ENCODE data around the gene GFM2.
A peak's percentile ranks its signal among the peaks of the same experiment; 100 is the strongest.
"Not testable (repeated sequence)": the region's sequence is repeated elsewhere in the genome, so short reads cannot be mapped to it uniquely, and the experiment has no call there.

Gene GFM2, protein sequence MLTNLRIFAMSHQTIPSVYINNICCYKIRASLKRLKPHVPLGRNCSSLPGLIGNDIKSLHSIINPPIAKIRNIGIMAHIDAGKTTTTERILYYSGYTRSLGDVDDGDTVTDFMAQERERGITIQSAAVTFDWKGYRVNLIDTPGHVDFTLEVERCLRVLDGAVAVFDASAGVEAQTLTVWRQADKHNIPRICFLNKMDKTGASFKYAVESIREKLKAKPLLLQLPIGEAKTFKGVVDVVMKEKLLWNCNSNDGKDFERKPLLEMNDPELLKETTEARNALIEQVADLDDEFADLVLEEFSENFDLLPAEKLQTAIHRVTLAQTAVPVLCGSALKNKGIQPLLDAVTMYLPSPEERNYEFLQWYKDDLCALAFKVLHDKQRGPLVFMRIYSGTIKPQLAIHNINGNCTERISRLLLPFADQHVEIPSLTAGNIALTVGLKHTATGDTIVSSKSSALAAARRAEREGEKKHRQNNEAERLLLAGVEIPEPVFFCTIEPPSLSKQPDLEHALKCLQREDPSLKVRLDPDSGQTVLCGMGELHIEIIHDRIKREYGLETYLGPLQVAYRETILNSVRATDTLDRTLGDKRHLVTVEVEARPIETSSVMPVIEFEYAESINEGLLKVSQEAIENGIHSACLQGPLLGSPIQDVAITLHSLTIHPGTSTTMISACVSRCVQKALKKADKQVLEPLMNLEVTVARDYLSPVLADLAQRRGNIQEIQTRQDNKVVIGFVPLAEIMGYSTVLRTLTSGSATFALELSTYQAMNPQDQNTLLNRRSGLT

GRCh38 chr5:74766849-74767578 is at the start of gene GFM2, which contains the start of gene NSA2:
GFM2 (minus strand) TSS chr5:74767117; CDS start chr5:74763742, 3,375 bp downstream.
NSA2 (plus strand) TSS chr5:74767249; CDS start chr5:74767361, 112 bp downstream.
- peak; percentile 76 for DNase-seq (ENCODE audit: low spot score)

- no peak for DNase-seq (ENCODE audit: low spot score)
Measured at GRCh38 chr5:74810915-74811314, 44.0 kb upstream of the GFM2 start.

DNA sequence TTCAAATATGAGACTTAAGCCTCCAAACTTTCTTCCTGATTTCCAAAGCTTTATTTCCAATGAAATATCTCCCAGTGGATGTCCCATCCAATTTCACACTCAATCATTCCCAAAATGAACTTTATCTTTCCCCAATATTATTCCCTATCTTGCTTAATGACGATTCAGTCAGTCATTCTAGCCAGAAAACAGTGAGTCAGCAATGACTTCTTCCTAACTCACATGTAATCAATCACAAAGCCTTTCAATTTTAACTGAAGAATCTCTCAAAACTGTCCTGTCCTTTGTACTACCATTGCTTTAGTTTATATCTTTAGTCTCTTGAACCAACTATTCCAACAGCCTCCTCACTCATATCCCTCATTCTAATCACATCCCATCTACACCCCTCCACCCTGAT is 35.0 kb upstream of the GFM2 start:
- DNase-seq (ENCODE audit: low spot score), result no peak

DNA sequence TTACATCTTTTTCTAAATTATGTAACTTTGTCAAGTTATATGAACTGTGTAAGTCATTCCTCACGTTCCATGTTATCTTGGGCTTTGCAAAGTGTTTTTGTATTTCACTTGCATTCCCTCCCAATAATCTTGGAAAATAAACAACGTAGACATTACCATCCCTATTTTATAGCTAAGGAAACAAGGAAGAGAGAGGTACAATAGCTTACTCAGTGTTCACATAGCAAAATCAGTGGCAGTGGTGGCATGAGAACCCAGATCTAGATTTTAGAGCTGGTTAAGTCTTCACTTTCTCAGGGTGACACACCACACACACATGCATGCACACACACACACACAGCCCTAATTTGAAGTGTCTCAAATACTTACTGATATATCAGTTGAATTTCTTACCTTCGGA is 34.3 kb upstream of the GFM2 start:
- no peak for DNase-seq (ENCODE audit: low spot score)

GRCh38 chr5:74798977-74799911 is 32.3 kb upstream of the GFM2 start:
- no peak for DNase-seq (ENCODE audit: low spot score)

DNA sequence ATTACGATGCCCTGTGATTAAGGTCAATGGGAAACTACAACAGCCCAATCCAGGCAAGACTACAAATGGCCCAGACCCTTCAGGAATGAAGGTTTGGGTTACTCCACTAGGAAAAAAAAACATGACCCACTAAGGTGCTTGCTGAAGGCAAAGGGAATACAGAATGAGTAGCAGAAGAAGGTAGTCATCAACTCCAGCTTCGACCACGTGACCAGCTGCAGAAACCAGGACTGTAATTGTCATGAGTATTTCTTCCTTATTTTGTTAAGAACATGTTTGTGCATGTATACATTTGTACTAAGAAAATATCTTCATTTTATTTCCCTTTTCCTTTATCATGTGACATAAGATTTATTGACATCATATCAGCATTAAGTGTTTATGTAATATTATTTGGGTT is 24.8 kb upstream of the GFM2 start:
- not testable (repeated sequence) for DNase-seq (ENCODE audit: low spot score)

- no peak for DNase-seq (ENCODE audit: low spot score)
Measured at GRCh38 chr5:74787424-74787823, 20.5 kb upstream of the GFM2 start.

GRCh38 chr5:74786851-74787250 is 19.9 kb upstream of the GFM2 start:
- no peak for DNase-seq (ENCODE audit: low spot score)

DNA sequence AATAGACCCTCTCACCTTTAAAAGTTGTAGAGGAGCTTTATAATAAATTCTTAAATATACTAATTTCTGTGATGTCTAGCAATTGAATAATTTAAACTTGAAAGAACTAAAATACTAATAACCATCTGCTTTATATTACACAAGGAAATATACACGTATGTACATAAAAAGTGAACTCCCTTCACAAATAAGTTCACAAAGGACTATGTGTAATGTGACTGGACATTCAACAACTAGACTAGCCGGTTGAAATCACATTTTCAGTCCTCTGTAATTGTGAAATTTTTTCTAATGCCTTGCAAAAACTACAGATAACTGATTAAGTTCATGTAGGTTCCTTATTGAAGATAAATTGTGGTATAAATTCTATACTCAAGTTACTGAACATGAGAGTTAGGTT is 11.7 kb upstream of the GFM2 start:
- DNase-seq (ENCODE audit: low spot score), result no peak

GRCh38 chr5:74772359-74772758 is 5.4 kb upstream of the GFM2 start:
- DNase-seq (ENCODE audit: low spot score), result no peak

DNA sequence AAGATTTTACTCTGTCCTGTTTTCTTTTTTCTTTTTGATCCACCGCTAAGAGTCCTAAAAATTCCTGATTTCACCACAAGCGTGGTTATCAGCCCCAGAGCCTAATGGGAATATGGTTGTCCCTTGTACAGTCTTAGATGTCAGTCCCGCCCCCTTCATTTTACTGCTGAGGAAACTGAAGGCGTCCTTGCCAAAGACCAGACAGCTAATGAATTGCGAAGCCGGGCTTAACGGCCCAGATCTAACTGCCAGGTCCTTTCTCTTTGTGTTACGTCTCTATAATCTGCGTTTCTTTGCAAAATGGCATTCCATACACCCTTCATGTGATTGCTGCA is 629 bp upstream of the GFM2 start:
- DNase-seq (ENCODE audit: low spot score), result peak; percentile 29

DNA sequence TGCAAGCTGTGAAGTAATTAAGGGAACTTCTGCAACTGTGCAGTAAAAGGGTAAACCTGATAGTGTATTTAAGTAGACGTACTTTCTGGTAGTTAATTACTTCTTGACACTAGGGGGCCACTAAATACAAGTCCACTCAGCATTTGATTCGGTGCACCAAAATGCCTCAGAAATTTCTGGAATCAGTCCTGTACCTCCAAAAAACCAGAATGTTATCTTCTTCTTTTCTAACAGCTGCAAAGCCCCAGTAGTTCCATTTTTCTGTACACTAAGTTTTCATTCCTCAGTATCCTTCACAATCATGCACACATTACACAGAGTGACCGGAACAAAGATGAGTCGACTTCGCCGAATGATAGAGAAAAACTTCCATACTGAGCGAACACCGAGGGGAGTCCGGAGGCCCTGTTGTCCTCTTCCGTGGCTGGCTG is 484 bp downstream of the GFM2 start:
- peak; percentile 14 for DNase-seq (ENCODE audit: low spot score)

DNA sequence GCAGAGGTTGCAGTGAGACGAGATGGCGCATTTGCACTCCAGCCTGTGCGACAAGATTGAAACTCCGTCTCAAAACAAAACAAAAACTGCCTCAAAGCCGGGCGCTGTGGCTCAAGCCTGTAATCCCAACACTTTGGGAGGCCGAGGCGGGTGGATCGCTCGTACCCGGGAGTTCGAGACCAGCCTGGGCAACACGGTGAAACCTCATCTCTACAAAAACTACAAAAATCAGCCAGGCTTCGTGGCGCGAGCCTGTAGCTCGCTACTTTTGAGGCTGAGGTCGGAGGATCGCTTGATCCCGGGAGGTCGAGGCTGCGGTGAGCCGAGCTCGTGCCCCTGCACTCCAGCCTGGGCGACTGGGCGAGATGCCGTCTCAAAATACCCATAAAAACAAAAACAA is 988 bp downstream of the GFM2 start:
- DNase-seq (ENCODE audit: low spot score), result no peak

GRCh38 chr5:74765201-74765600 is 1.7 kb downstream of the GFM2 start:
- no peak for DNase-seq (ENCODE audit: low spot score)

GRCh38 chr5:74763504-74763903 is 3.4 kb downstream of the GFM2 start:
- DNase-seq (ENCODE audit: low spot score), result no peak

GRCh38 chr5:74762599-74762998 is 4.3 kb downstream of the GFM2 start:
- DNase-seq (ENCODE audit: low spot score), result peak; percentile 30

- DNase-seq (ENCODE audit: low spot score), result no peak
Measured at GRCh38 chr5:74761241-74761640, 5.7 kb downstream of the GFM2 start.

- not testable (repeated sequence) for DNase-seq (ENCODE audit: low spot score)
Measured at GRCh38 chr5:74748742-74749141, 18.2 kb downstream of the GFM2 start.

GRCh38 chr5:74738406-74738805 is 28.5 kb downstream of the GFM2 start:
- DNase-seq (ENCODE audit: low spot score), result no peak

DNA sequence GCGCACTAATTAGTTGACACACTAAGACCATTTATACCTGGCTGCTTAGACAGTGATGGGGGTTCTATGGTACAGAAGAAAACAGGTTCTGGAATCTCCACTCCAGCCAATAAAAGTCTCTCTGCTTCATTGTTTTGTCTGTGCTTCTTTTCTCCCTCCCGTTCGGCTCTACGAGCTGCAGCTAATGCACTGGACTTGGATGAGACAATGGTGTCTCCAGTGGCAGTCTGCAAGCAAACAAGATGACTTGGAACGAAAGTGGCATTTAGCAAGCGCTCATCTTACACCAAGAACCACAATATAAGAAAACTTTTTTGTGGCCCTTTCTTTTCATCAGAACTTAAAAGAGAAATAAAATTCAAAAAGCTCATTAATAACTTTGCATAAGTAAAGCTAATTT is 30.2 kb downstream of the GFM2 start:
- no peak for DNase-seq (ENCODE audit: low spot score)

GRCh38 chr5:74725331-74725730 is 41.6 kb downstream of the GFM2 start:
- no peak for DNase-seq (ENCODE audit: low spot score)

- DNase-seq (ENCODE audit: low spot score), result no peak
Measured at GRCh38 chr5:74722271-74722670, 44.6 kb downstream of the GFM2 start.

Data from hepatic stellate cell (primary cell).